HCT116 (cell line): ENCODE results near the gene ANO10.

Experiments used
- EZH2 ChIP-seq: fragments of 200-600 bp; sonication (generic); IDR thresholded peaks from 2 replicates; pipeline ENCODE4 v1.6.1; 2017; ENCODE audit warnings: antibody characterized with exemption, mixed run types
- EZH2phosphoT487 ChIP-seq: fragments of 200-600 bp; IDR thresholded peaks from 2 replicates; pipeline ENCODE4 v1.6.1; 2018; ENCODE audit warnings: antibody characterized with exemption, borderline replicate concordance
- FOSL1 ChIP-seq: IDR thresholded peaks from 2 replicates; pipeline ENCODE4 v1.6.1; 2012; ENCODE audit warnings: low read depth
- JUND ChIP-seq: IDR thresholded peaks from 2 replicates; pipeline ENCODE4 v1.6.1; 2012
- POLR2A ChIP-seq: IDR thresholded peaks from 2 replicates; pipeline ENCODE4 v1.7.0; 2011; ENCODE audit warnings: borderline replicate concordance; ENCODE audit not compliant: insufficient read depth, insufficient read length; ENCODE audit errors: extremely low read depth
- POLR2AphosphoS5 ChIP-seq: IDR thresholded peaks from 2 replicates; pipeline ENCODE4 v1.6.1; 2011; ENCODE audit warnings: mild to moderate bottlenecking, low read depth, low read length, moderate library complexity
- RAD21 ChIP-seq: IDR thresholded peaks from 2 replicates; pipeline ENCODE4 v1.6.1; 2012; ENCODE audit warnings: low read depth, mild to moderate bottlenecking
- SP1 ChIP-seq: IDR thresholded peaks from 2 replicates; pipeline ENCODE4 v1.6.1; 2012; ENCODE audit warnings: low read depth
- TCF7L2 ChIP-seq: IDR thresholded peaks from 2 replicates; pipeline ENCODE4 v1.7.0; 2011; ENCODE audit warnings: borderline replicate concordance, inconsistent platforms; ENCODE audit not compliant: insufficient read depth, insufficient read length; ENCODE audit errors: extremely low read depth
- ZNF274 ChIP-seq: fragments of 200-500 bp; sonication (Bioruptor generic); IDR thresholded peaks from 2 replicates; pipeline ENCODE4 v1.6.1; 2014; ENCODE audit warnings: mild to moderate bottlenecking, low read depth, low read length, inconsistent platforms
- TF ChIP-seq, protein P1 (sequence below), 3 experiments: fragments of 200-600 bp in 1 of 3; sonication (generic) in 1 of 3; IDR thresholded peaks in 2 of 3; conservative IDR thresholded peaks in 1 of 3; 2 replicates each; pipeline ENCODE4 v1.5.1; 2012 to 2017; ENCODE audit warnings: low read depth in 2 of 3, low read length in 2 of 3, antibody characterized with exemption in 1 of 3, borderline replicate concordance in 1 of 3, control low read depth in 1 of 3, mild to moderate bottlenecking in 1 of 3, mixed read lengths in 1 of 3, mixed run types in 1 of 3, moderate library complexity in 1 of 3; ENCODE audit not compliant: insufficient read depth in 1 of 3
- TF ChIP-seq, protein P2 (sequence below): IDR thresholded peaks from 2 replicates; pipeline ENCODE4 v1.6.1; 2012; ENCODE audit warnings: low read depth
- TF ChIP-seq, protein P3 (sequence below): IDR thresholded peaks from 2 replicates; pipeline ENCODE4 v1.6.1; 2012

DNA sequence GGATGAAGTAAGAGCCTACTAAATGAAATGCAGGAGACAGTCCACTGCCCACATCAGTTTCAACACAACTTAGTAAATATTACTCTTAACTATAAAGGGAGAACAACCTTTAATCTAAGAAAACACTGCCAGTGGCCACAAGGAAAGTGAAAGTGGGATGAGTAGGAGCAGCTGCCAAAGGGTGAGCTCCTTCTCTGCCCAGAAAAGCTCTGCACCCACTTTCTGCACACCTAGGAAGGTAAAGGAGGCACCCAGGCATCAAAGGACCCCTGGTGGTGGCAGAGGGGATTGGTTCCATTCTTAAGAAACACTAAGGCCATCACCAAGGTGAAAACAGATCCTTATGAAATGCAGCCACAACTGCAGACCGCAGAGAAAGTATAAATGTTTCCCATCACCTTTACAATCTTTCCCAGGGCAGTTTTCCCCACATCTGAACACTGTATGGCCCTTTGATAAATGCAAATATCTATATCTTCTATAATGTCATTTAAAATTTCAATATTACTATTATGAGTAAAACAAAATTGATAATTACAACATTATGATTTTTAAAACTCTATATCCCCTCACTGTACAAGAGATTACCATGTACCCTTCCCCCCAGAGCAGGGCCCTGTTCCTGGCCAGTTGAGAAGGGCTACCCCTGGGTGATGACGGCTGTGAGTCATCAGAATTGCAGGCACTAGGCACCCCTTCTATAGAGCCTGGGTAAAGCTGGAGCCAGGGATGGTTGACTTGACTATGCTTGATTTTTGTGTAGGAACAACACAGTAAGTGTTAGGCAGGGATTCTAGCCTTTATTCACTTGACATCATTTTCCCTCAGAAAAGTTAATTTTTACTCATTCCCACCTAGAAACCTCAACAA is 243.5 kb downstream of the ANO10 start:
- TF ChIP-seq SP1, result no peak
- TF ChIP-seq, protein P1, sequence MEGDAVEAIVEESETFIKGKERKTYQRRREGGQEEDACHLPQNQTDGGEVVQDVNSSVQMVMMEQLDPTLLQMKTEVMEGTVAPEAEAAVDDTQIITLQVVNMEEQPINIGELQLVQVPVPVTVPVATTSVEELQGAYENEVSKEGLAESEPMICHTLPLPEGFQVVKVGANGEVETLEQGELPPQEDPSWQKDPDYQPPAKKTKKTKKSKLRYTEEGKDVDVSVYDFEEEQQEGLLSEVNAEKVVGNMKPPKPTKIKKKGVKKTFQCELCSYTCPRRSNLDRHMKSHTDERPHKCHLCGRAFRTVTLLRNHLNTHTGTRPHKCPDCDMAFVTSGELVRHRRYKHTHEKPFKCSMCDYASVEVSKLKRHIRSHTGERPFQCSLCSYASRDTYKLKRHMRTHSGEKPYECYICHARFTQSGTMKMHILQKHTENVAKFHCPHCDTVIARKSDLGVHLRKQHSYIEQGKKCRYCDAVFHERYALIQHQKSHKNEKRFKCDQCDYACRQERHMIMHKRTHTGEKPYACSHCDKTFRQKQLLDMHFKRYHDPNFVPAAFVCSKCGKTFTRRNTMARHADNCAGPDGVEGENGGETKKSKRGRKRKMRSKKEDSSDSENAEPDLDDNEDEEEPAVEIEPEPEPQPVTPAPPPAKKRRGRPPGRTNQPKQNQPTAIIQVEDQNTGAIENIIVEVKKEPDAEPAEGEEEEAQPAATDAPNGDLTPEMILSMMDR (IDR thresholded peaks at IDR 0.05 in 2 of 3, conservative IDR thresholded peaks at IDR 0.05 in 1 of 3; ENCODE audit: borderline replicate concordance in 1 of 3, insufficient read depth in 1 of 3, low read depth in 2 of 3, low read length in 2 of 3), result peak; percentile 57 to 81 (median 72); a peak in 5 of 6 replicates
- peak; percentile 74 for TF ChIP-seq RAD21
- no peak for TF ChIP-seq TCF7L2
- TF ChIP-seq FOSL1, result no peak
- TF ChIP-seq JUND, result no peak
- no peak for TF ChIP-seq POLR2AphosphoS5
- TF ChIP-seq ZNF274, result no peak
- TF ChIP-seq POLR2A, result no peak
- TF ChIP-seq EZH2, result no peak
- TF ChIP-seq, protein P2, sequence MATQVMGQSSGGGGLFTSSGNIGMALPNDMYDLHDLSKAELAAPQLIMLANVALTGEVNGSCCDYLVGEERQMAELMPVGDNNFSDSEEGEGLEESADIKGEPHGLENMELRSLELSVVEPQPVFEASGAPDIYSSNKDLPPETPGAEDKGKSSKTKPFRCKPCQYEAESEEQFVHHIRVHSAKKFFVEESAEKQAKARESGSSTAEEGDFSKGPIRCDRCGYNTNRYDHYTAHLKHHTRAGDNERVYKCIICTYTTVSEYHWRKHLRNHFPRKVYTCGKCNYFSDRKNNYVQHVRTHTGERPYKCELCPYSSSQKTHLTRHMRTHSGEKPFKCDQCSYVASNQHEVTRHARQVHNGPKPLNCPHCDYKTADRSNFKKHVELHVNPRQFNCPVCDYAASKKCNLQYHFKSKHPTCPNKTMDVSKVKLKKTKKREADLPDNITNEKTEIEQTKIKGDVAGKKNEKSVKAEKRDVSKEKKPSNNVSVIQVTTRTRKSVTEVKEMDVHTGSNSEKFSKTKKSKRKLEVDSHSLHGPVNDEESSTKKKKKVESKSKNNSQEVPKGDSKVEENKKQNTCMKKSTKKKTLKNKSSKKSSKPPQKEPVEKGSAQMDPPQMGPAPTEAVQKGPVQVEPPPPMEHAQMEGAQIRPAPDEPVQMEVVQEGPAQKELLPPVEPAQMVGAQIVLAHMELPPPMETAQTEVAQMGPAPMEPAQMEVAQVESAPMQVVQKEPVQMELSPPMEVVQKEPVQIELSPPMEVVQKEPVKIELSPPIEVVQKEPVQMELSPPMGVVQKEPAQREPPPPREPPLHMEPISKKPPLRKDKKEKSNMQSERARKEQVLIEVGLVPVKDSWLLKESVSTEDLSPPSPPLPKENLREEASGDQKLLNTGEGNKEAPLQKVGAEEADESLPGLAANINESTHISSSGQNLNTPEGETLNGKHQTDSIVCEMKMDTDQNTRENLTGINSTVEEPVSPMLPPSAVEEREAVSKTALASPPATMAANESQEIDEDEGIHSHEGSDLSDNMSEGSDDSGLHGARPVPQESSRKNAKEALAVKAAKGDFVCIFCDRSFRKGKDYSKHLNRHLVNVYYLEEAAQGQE, result no peak
- no peak for TF ChIP-seq EZH2phosphoT487
- TF ChIP-seq, protein P3, sequence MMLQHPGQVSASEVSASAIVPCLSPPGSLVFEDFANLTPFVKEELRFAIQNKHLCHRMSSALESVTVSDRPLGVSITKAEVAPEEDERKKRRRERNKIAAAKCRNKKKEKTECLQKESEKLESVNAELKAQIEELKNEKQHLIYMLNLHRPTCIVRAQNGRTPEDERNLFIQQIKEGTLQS, result no peak
